DOHH2 (cell line): Measurements from ENCODE around the gene PKDCC.

ENCODE experiments used
- EZH2phosphoT487 ChIP-seq: fragments of 200-600 bp; sonication (generic); IDR thresholded peaks from 2 replicates; pipeline ENCODE4 v1.6.1; 2017; ENCODE audit warnings: borderline replicate concordance, mild to moderate bottlenecking, antibody characterized with exemption, low read length, moderate library complexity, mixed read lengths
- TF ChIP-seq, protein P1 (sequence below): fragments of 200-600 bp; sonication (generic); IDR thresholded peaks from one replicate; pipeline ENCODE4 v1.5.1; 2014; ENCODE audit warnings: antibody characterized with exemption, mild to moderate bottlenecking, low read depth, low read length; ENCODE audit not compliant: poor library complexity, severe bottlenecking

GRCh38 chr2:42026272-42026671 is 21.5 kb upstream of the PKDCC start:
- TF ChIP-seq, protein P1, sequence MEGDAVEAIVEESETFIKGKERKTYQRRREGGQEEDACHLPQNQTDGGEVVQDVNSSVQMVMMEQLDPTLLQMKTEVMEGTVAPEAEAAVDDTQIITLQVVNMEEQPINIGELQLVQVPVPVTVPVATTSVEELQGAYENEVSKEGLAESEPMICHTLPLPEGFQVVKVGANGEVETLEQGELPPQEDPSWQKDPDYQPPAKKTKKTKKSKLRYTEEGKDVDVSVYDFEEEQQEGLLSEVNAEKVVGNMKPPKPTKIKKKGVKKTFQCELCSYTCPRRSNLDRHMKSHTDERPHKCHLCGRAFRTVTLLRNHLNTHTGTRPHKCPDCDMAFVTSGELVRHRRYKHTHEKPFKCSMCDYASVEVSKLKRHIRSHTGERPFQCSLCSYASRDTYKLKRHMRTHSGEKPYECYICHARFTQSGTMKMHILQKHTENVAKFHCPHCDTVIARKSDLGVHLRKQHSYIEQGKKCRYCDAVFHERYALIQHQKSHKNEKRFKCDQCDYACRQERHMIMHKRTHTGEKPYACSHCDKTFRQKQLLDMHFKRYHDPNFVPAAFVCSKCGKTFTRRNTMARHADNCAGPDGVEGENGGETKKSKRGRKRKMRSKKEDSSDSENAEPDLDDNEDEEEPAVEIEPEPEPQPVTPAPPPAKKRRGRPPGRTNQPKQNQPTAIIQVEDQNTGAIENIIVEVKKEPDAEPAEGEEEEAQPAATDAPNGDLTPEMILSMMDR, result no peak
- TF ChIP-seq EZH2phosphoT487, result no peak
